Measurements from ENCODE around the gene GPR171. TPM values are rescaled to one million over a fixed set of nuclear protein-coding genes. Genes with fewer than 3 reads are reported as not detected.
A peak's percentile ranks its signal among the peaks of the same experiment; 100 is the strongest.
"Not testable (repeated sequence)": the region's sequence is repeated elsewhere in the genome, so short reads cannot be mapped to it uniquely, and the experiment has no call there.

The GPR171 gene
- total RNA-seq, result 1 to 10 TPM; 1.3 to 1.5 (median 1.4) TPM
- long read RNA-seq, donor 1, result 0 reads
- long read RNA-seq, donor 2, result 0 reads

- no peaks in the 10 kb centered on the region for H3K4me1 ChIP-seq (ENCODE audit: low read depth)
- H3K9me3 ChIP-seq, result no peaks in the 10 kb centered on the region
- ATAC-seq, result peak; percentile 64
- peak in 1 of 3 donors; percentile 32 for DNase-seq
- H3K36me3 ChIP-seq (ENCODE audit: low read depth), result no peaks in the 10 kb centered on the region
- H3K4me3 ChIP-seq, result no peak within 1 kb of the TSS
- TF ChIP-seq CTCF (IDR thresholded peaks at IDR 0.05), result no peak
- intact Hi-C loops (cut with DNase I, micrococcal nuclease), result no loop called here
Observed at GRCh38 chr3:151203051-151203420, at the start of gene GPR171. Gene GPR171, minus strand, starts transcription at chr3:151203216. Its CDS starts 3,830 bp downstream, at chr3:151199386.

GRCh38 chr3:151248772-151249337 lies 45.8 kb upstream of the GPR171 start:
- no peaks in the 10 kb centered on the region for H3K4me1 ChIP-seq (ENCODE audit: low read depth)
- no peak for TF ChIP-seq CTCF (IDR thresholded peaks at IDR 0.05)
- no peaks in the 10 kb centered on the region for H3K36me3 ChIP-seq (ENCODE audit: low read depth)
- ATAC-seq, result no peak
- intact Hi-C loops (cut with DNase I, micrococcal nuclease), result no loop called here
- H3K4me3 ChIP-seq, result no peak overlapping the region
- no peaks in the 10 kb centered on the region for H3K9me3 ChIP-seq
- DNase-seq, result no peak

- DNase-seq; ATAC-seq; H3K4me3 ChIP-seq; H3K9me3 ChIP-seq; intact Hi-C loops (cut with DNase I, micrococcal nuclease); H3K36me3 ChIP-seq (ENCODE audit: low read depth); H3K4me1 ChIP-seq (ENCODE audit: low read depth): not testable (repeated sequence)
Observed at GRCh38 chr3:151242006-151242405, 39.0 kb upstream of the GPR171 start.

GRCh38 chr3:151236736-151237135 lies 33.7 kb upstream of the GPR171 start:
- TF ChIP-seq CTCF (IDR thresholded peaks at IDR 0.05), result no peak
- Histone ChIP-seq H3K9me3 (no peaks in the 10 kb centered on the region), H3K36me3 (ENCODE audit: low read depth) (no peaks in the 10 kb centered on the region), H3K4me3 (no peak overlapping the region), H3K4me1 (ENCODE audit: low read depth) (no peaks in the 10 kb centered on the region)
- intact Hi-C loops (cut with DNase I, micrococcal nuclease), result no loop called here
- no peak for ATAC-seq
- no peak for DNase-seq

- ATAC-seq, result no peak
- intact Hi-C loops (cut with DNase I, micrococcal nuclease), result no loop called here
- peak in 1 of 3 donors; percentile 30 for DNase-seq
- Histone ChIP-seq H3K4me3 (no peak overlapping the region), H3K4me1 (ENCODE audit: low read depth) (no peaks in the 10 kb centered on the region), H3K36me3 (ENCODE audit: low read depth) (no peaks in the 10 kb centered on the region), H3K9me3 (no peaks in the 10 kb centered on the region)
- no peak for TF ChIP-seq CTCF (IDR thresholded peaks at IDR 0.05)
Observed at GRCh38 chr3:151236316-151236715, 33.3 kb upstream of the GPR171 start.

GRCh38 chr3:151234825-151235224 lies 31.8 kb upstream of the GPR171 start:
- Histone ChIP-seq H3K9me3 (no peaks in the 10 kb centered on the region), H3K4me1 (ENCODE audit: low read depth) (no peaks in the 10 kb centered on the region), H3K4me3 (no peak overlapping the region), H3K36me3 (ENCODE audit: low read depth) (no peaks in the 10 kb centered on the region)
- ATAC-seq, result no peak
- intact Hi-C loops (cut with DNase I, micrococcal nuclease), result no loop called here
- TF ChIP-seq CTCF (IDR thresholded peaks at IDR 0.05), result no peak
- DNase-seq, result no peak

All from mucosa of descending colon (tissue), 3 donors.